AG08395 (cell line): ENCODE data around the gene PDE4B.

Source experiments
- DNase-seq: peaks from one replicate; pipeline ENCODE4 v3.0.0; 2012; ENCODE audit warnings: mixed read lengths, low spot score

PDE4B gene

GRCh38 chr1:66422804-66423203 lies 630.1 kb downstream of the PDE4B start:
- no peak for DNase-seq
